Activated CD8-positive, alpha-beta memory T cell treated with anti-CD3 and anti-CD28 coated beads, Interleukin-2, amount 50 U/mL, for 24 hours (primary cell): ENCODE data around the gene CHRNA4.

ENCODE experiments used
- DNase-seq: peaks from one replicate; pipeline ENCODE4 v3.0.0-alpha.2; 2020; ENCODE audit errors: extremely low read depth

Gene CHRNA4

GRCh38 chr20:63363981-63364561, 2.9 kb upstream of the CHRNA4 start:
- DNase-seq, result no peak

- no peak for DNase-seq
These were observed 2.1 kb upstream of the CHRNA4 start for GRCh38 chr20:63363013-63363957.

GRCh38 chr20:63362436-63363009, 1.4 kb upstream of the CHRNA4 start:
- no peak for DNase-seq

GRCh38 chr20:63361519-63362435, 628 bp upstream of the CHRNA4 start:
- DNase-seq, result no peak

- no peak for DNase-seq
These were observed 956 bp downstream of the CHRNA4 start for GRCh38 chr20:63359937-63360849.

GRCh38 chr20:63359164-63359934, 1.8 kb downstream of the CHRNA4 start:
- no peak for DNase-seq

GRCh38 chr20:63357921-63358905, 2.9 kb downstream of the CHRNA4 start:
- no peak for DNase-seq

- DNase-seq, result no peak
These were observed 3.9 kb downstream of the CHRNA4 start for GRCh38 chr20:63356931-63357879.

GRCh38 chr20:63356511-63356910, 4.6 kb downstream of the CHRNA4 start:
- no peak for DNase-seq

GRCh38 chr20:63355781-63356295, 5.3 kb downstream of the CHRNA4 start:
- DNase-seq, result no peak

GRCh38 chr20:63354636-63355350, 6.4 kb downstream of the CHRNA4 start:
- DNase-seq, result no peak

- no peak for DNase-seq
These were observed 8.3 kb downstream of the CHRNA4 start for GRCh38 chr20:63352811-63353221.

- no peak for DNase-seq
These were observed 9.1 kb downstream of the CHRNA4 start for GRCh38 chr20:63351811-63352591.

- DNase-seq, result no peak
These were observed 9.8 kb downstream of the CHRNA4 start for GRCh38 chr20:63351326-63351700.

- no peak for DNase-seq
These were observed 10.4 kb downstream of the CHRNA4 start for GRCh38 chr20:63350597-63351325.
